GM13976 (cell line): ENCODE results near the gene NDUFV1.
"Not testable (repeated sequence)": the region's sequence is repeated elsewhere in the genome, so short reads cannot be mapped to it uniquely, and the experiment has no call there.

ENCODE experiments used
- DNase-seq: peaks from one replicate; pipeline ENCODE4 v3.0.0; 2012; ENCODE audit warnings: low spot score
- in situ Hi-C: fragments of 300-500 bp; cut with MboI; formaldehyde crosslinking; loops from one replicate; pipeline ENCODE4 v1.12.0; 2022; ENCODE audit warnings: low sequenced_read_pairs, mixed read lengths, inconsistent platforms; ENCODE audit not compliant: unreplicated experiment
- TF ChIP-seq, protein P1 (sequence below): IDR thresholded peaks from 2 replicates; pipeline ENCODE4 v1.5.1; 2012; ENCODE audit warnings: borderline replicate concordance, mild to moderate bottlenecking; ENCODE audit not compliant: insufficient read depth; ENCODE audit errors: extremely low read depth, missing control alignments, control extremely low read depth

NDUFV1 gene

DNA sequence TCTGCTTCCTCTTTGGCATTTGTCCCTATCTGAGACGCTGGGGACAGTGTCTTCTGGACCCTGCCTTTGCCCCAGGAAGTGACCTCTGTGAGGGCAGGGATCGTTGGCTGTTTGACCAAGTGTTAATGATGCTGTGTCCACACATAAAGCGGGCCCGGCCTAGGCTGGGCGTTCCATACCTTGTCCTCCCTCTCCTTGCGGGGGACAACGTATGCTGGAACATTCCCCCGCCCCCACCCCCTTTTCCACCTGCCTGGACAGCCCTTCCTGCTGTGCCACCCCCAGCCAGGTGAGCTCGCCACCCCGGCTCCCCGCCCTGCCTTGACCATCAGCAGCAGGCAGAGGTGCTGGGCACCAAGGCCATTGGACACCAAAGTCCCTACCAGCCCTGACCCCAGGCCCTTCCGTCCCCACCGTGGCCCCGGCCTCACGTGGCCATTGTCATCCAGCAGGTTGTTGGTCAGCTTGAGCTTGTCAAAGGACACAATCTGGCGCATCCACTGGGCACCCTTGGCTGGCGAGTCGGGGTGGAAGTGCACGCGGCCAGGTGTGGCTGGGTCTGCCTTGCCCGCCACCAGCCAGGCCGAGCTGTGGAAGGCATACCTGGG, 27.1 kb downstream of the NDUFV1 start:
- DNase-seq = no peak
- in situ Hi-C loops = loop anchor here (10.0 kb wide), 1 partner anchor 71 kb away; no protein-coding TSS in a partner anchor
- TF ChIP-seq, protein P1, sequence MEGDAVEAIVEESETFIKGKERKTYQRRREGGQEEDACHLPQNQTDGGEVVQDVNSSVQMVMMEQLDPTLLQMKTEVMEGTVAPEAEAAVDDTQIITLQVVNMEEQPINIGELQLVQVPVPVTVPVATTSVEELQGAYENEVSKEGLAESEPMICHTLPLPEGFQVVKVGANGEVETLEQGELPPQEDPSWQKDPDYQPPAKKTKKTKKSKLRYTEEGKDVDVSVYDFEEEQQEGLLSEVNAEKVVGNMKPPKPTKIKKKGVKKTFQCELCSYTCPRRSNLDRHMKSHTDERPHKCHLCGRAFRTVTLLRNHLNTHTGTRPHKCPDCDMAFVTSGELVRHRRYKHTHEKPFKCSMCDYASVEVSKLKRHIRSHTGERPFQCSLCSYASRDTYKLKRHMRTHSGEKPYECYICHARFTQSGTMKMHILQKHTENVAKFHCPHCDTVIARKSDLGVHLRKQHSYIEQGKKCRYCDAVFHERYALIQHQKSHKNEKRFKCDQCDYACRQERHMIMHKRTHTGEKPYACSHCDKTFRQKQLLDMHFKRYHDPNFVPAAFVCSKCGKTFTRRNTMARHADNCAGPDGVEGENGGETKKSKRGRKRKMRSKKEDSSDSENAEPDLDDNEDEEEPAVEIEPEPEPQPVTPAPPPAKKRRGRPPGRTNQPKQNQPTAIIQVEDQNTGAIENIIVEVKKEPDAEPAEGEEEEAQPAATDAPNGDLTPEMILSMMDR = no peak

GRCh38 chr11:67634366-67635230, 27.9 kb downstream of the NDUFV1 start:
- TF ChIP-seq, protein P1 = no peak
- DNase-seq = no peak
- in situ Hi-C loops = loop anchor here (10.0 kb wide), 1 partner anchor 70 kb away; no protein-coding TSS in a partner anchor

DNA sequence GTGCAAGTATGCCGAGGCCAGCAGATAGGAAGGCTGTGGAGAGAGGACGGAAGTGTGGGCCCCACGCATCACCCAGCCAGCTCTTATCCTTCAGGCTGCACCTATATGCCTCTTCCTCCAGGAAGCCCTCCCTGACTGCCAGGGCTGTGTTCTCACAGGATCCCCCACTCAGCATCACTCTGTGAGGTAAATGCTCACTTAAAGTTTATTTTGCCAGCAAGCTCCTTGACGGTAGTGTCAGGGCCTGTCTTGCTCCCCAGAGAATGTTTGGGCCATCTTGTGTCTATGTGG, 28.4 kb downstream of the NDUFV1 start:
- in situ Hi-C loops = loop anchor here (10.0 kb wide), 1 partner anchor 70 kb away; no protein-coding TSS in a partner anchor
- TF ChIP-seq, protein P1 = no peak
- DNase-seq = no peak

DNA sequence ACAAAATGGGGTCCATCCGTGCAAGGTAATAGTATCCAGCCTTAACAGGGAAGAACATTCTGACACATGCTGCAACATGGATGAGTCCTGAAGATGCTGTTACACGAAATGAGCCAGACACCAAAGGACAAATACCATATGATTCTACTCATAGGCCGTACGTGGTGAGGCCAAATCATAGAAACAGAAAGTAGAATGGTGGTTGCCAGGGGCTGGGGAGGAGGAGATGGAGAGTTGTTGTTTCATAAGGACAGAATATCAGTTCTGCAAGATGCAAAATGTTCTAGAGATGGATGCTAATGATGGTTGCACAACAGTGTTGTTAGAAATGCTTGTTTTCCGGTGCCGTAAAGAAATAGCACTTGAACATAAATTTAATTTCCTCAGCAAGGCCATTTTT, 30.2 kb downstream of the NDUFV1 start:
- DNase-seq = no peak
- in situ Hi-C loops = loop anchor here (10.0 kb wide), 1 partner anchor 68 kb away; no protein-coding TSS in a partner anchor

DNA sequence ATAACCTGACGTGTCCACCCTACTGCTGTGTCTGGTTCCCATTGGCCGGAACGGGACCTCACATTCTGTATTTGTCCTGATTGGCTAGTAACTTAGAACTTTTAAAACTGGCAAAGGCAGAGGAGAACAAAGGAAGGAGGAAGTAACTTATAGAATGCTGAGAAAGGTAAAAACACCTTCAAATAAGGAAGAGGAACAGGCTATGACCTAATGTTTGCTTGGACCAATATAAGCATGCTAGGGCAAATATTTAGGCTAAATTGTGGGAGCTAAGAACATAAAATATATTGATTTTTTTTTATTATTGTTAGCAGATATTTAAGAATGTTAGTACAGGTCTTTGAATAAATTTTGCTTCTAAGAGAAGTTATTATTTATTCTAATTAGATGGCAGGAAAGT, 30.7 kb downstream of the NDUFV1 start:
- DNase-seq = not testable (repeated sequence)
- in situ Hi-C loops = loop anchor here (10.0 kb wide), 1 partner anchor 67 kb away; no protein-coding TSS in a partner anchor

More for the DNA sequence above, 30.2 kb downstream of the NDUFV1 start:
- TF ChIP-seq, protein P1 = no peak

DNA sequence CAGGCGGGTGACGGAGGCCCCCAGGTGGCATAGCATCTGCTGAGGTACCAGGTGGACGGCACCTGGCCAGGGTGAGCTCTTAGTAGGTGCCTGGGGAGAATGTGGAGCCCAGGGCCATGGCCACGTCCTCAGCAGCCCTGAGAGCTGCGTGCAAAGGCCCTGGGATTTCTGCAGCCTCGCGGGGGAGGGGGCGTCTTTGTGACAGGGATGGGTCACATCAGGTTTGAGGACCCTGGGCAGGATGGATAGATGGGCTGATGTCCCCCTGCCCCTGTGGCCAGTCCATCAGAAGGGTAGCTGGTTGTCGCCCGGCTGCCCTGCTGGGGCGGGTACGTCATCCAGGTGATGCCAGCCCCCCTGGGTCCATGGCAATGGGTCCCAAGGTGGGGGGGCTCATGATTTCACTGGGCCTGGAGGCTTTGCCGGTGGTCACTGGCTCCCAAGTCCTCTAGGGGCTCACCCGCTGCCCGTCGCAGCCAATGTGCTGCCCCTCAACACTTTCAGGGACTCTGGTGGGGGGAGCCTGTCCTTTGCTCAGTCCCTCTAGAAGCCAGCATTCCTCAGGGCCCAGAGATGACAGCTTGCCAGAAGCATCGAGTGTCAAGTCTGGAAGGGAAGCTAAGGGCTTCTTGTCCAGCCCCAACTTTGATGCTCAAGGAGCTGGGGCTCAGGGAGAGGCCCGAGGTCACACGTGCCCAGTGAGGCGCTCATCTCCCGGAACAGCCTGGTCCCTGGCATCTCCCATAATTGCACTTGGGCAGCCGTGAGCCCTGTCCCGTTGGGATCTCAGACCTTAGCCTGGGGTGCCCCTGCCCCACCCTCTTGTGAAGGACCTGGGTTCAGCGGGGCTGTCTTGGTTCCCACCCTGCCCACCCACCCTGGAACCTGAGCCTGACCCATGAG, 32.0 kb downstream of the NDUFV1 start:
- DNase-seq = no peak
- in situ Hi-C loops = loop anchor here (10.0 kb wide), 1 partner anchor 66 kb away; no protein-coding TSS in a partner anchor
- TF ChIP-seq, protein P1 = no peak
